K562 (cell line): ENCODE data around the gene SKAP2. TPM values are rescaled to one million over a fixed set of nuclear protein-coding genes. Genes with fewer than 3 reads are reported as not detected.

Experiments used
- ATAC-seq: fragments of 200-7000 bp; cut with Tn5 transposase; 3 replicates; pipeline ENCODE4 v1.9.1; 2020; ENCODE audit warnings: moderate library complexity
- BruUV-seq: library from RNA; stranded (reverse); fragments of 400-500 nt; replicated peaks from 2 replicates; lab custom pipeline; 2021; lab: Mats Ljungman, UMichigan
- CTCF ChIA-PET: fragments of 300-600 bp; formaldehyde crosslinking; extraction: SDS; loops from one replicate; lab custom pipeline; 2021; ENCODE audit warnings: low intra/inter-chr PET ratio; lab: Yijun Ruan, JAX
- POLR2A ChIA-PET: fragments of 300-600, 350-650 bp; sonication (Branson Sonifier 250); formaldehyde crosslinking; extraction: SDS; loops from one replicate; lab custom pipeline; 2021; ENCODE audit warnings: antibody characterized with exemption, inconsistent platforms; lab: Yijun Ruan, JAX
- DNase-seq, 4 experiments: peaks; one replicate each; pipeline versions ENCODE4 v3.0.0 to v3.0.0-alpha.2; 2011 to 2018; ENCODE audit warnings: low spot score in 3 of 4, mixed read lengths in 3 of 4; ENCODE audit errors: extremely low read depth in 1 of 4
- FAIRE-seq: peaks from 2 replicates; lab custom pipeline; 2011; peaks lifted over from hg19 to GRCh38; lab: Jason Lieb, UNC
- H2AFZ ChIP-seq: 2 replicates; pipeline ENCODE4 v1.6.0; 2011; ENCODE audit warnings: low read depth, low read length, control low read depth, inconsistent platforms
- H3K27ac ChIP-seq: fragments of 200-600 bp; 3 replicates; pipeline ENCODE4 v1.8.0; 2011; ENCODE audit warnings: low read depth, mild to moderate bottlenecking, control low read depth, inconsistent platforms, low read length, moderate library complexity, mixed read lengths; ENCODE audit errors: extremely low read depth
- H3K27me3 ChIP-seq, 2 experiments: fragments of 300-600 bp in 1 of 2; 2 replicates in 1 of 2; 3 replicates in 1 of 2; pipeline versions ENCODE4 v1.6.0 to v1.8.0; 2011; ENCODE audit warnings: inconsistent platforms in 2 of 2, low read length in 2 of 2, mild to moderate bottlenecking in 1 of 2, mixed read lengths in 1 of 2, moderate library complexity in 1 of 2; ENCODE audit not compliant: control insufficient read depth in 2 of 2, insufficient read depth in 2 of 2
- H3K36me3 ChIP-seq: fragments of 300-600 bp; 3 replicates; pipeline ENCODE4 v1.8.0; 2011; ENCODE audit warnings: mild to moderate bottlenecking, low read length, inconsistent platforms; ENCODE audit not compliant: control insufficient read depth, insufficient read depth
- H3K4me1 ChIP-seq, 2 experiments: fragments of 200-600 bp in 1 of 2; replicated peaks in 1 of 2; 2 replicates in 1 of 2; 3 replicates in 1 of 2; pipeline versions ENCODE4 v1.5.1 to v1.8.0; 2011; ENCODE audit warnings: inconsistent platforms in 2 of 2, low read length in 2 of 2, mild to moderate bottlenecking in 1 of 2, mixed read lengths in 1 of 2, moderate library complexity in 1 of 2; ENCODE audit not compliant: control insufficient read depth in 2 of 2, insufficient read depth in 2 of 2
- H3K4me2 ChIP-seq: 2 replicates; pipeline ENCODE4 v1.6.1; 2011; ENCODE audit warnings: low read length, control low read depth, inconsistent platforms, mixed read lengths; ENCODE audit not compliant: insufficient read depth
- H3K4me3 ChIP-seq: fragments of 200-600 bp; sonication (generic), shearing (Covaris generic); 2 replicates; pipeline ENCODE4 v1.5.1; 2016; ENCODE audit warnings: control low read depth, inconsistent platforms
- H3K79me2 ChIP-seq: fragments of 200-600 bp; 3 replicates; pipeline ENCODE4 v1.8.0; 2011; ENCODE audit warnings: low read length, inconsistent platforms; ENCODE audit not compliant: control insufficient read depth, insufficient read depth
- H3K9ac ChIP-seq, 2 experiments: 2 replicates each; pipeline versions ENCODE4 v1.6.0 to v1.6.1; 2011; ENCODE audit warnings: low read depth in 2 of 2, low read length in 2 of 2, control low read depth in 1 of 2, inconsistent platforms in 1 of 2, mild to moderate bottlenecking in 1 of 2, mixed read lengths in 1 of 2; ENCODE audit not compliant: insufficient read depth in 1 of 2
- H3K9me1 ChIP-seq: one replicate; pipeline ENCODE4 v1.6.0; 2011; ENCODE audit warnings: inconsistent platforms, mild to moderate bottlenecking, low read length, moderate library complexity; ENCODE audit not compliant: control insufficient read depth, insufficient read depth
- H3K9me3 ChIP-seq: replicated peaks from 2 replicates; pipeline ENCODE4 v1.5.1; 2011; ENCODE audit warnings: low read depth, low read length, inconsistent platforms; ENCODE audit not compliant: control insufficient read depth, insufficient read depth
- H4K20me1 ChIP-seq: replicated peaks from 2 replicates; pipeline ENCODE4 v1.6.1; 2011; ENCODE audit warnings: low read length, inconsistent platforms, mixed read lengths; ENCODE audit not compliant: control insufficient read depth, insufficient read depth
- ARHGAP35 ChIP-seq: fragments of 450-650 bp; IDR thresholded peaks from 2 replicates; pipeline ENCODE4 v1.6.1; 2018; ENCODE audit not compliant: partially characterized antibody
- ATF7 ChIP-seq: fragments of 450-650 bp; IDR thresholded peaks from 2 replicates; pipeline ENCODE4 v1.7.1; 2014; ENCODE audit warnings: mild to moderate bottlenecking, moderate library complexity
- MED1 ChIP-seq: sonication (generic); formaldehyde crosslinking; IDR thresholded peaks from 2 replicates; pipeline ENCODE4 v1.8.1; 2023; ENCODE audit warnings: missing genetic modification reagents, borderline replicate concordance
- NR2C2 ChIP-seq, 2 experiments: fragments of 200-800 bp in 1 of 2; sonication (Bioruptor generic) in 1 of 2; sonication (generic) in 1 of 2; formaldehyde crosslinking in 1 of 2; IDR thresholded peaks; 2 replicates each; pipeline versions ENCODE4 v1.6.1 to v1.8.0; 2016 to 2022; ENCODE audit warnings: mild to moderate bottlenecking in 1 of 2, missing compliant biosample characterization in 1 of 2, missing genetic modification characterization in 1 of 2, missing genetic modification reagents in 1 of 2
- RAD21 ChIP-seq, 2 experiments: fragments of 250-450 bp in 1 of 2; fragments of 450-650 bp in 1 of 2; sonication (Bioruptor Pico) in 1 of 2; formaldehyde crosslinking in 1 of 2; IDR thresholded peaks in 1 of 2; conservative IDR thresholded peaks in 1 of 2; 2 replicates each; pipeline versions ENCODE4 v1.4.0 to v1.8.0; 2020 to 2022; ENCODE audit warnings: mild to moderate bottlenecking in 2 of 2, moderate library complexity in 1 of 2
- RBM14 ChIP-seq: fragments of 200-400 bp; formaldehyde crosslinking; IDR thresholded peaks from 2 replicates; pipeline ENCODE4 v1.6.1; 2018; ENCODE audit warnings: low read depth, mild to moderate bottlenecking, low read length, moderate library complexity, borderline replicate concordance; ENCODE audit not compliant: insufficient read depth
- SIX5 ChIP-seq, 2 experiments: IDR thresholded peaks; 2 replicates each; pipeline ENCODE4 v1.6.1; 2011; ENCODE audit warnings: low read length in 2 of 2, borderline replicate concordance in 1 of 2, low read depth in 1 of 2, mild to moderate bottlenecking in 1 of 2, moderate library complexity in 1 of 2; ENCODE audit not compliant: insufficient read depth in 1 of 2
- ZBTB17 ChIP-seq: fragments of 450-650 bp; formaldehyde crosslinking; IDR thresholded peaks from 2 replicates; pipeline ENCODE4 v1.4.0; 2020; ENCODE audit warnings: mild to moderate bottlenecking
- ZNF449 ChIP-seq: fragments of 250-450 bp; sonication (Bioruptor Pico); IDR thresholded peaks from 2 replicates; pipeline ENCODE4 v1.8.0; 2022; ENCODE audit warnings: moderate library complexity, mild to moderate bottlenecking, inconsistent platforms
- ZNF584 ChIP-seq: fragments of 200-800 bp; sonication (Bioruptor generic); IDR thresholded peaks from 2 replicates; pipeline ENCODE4 v1.6.1; 2016; ENCODE audit warnings: low read depth, mild to moderate bottlenecking, missing genetic modification characterization, missing compliant biosample characterization
- ZNF589 ChIP-seq: fragments of 200-800 bp; sonication (Bioruptor generic); IDR thresholded peaks from 2 replicates; pipeline ENCODE4 v1.6.1; 2016; ENCODE audit warnings: low read depth, missing genetic modification characterization, missing compliant biosample characterization
- WGBS: fragments of 100-300 bp; shearing (Covaris generic); methylation state at CpG from one replicate; pipeline ENCODE4 v1.1.6; 2016; ENCODE audit warnings: low coverage, mixed read lengths; ENCODE audit not compliant: insufficient coverage; ENCODE audit errors: missing lambda C conversion rate; 5-methylcytosine and 5-hydroxymethylcytosine counted together
- in situ Hi-C: fragments of 300-500 bp; cut with MboI; formaldehyde crosslinking; loops from 4 replicates; pipeline ENCODE4 v1.15.0; 2018; ENCODE audit warnings: inconsistent platforms, mixed read lengths
- intact Hi-C: fragments of 100-400 bp; cut with micrococcal nuclease; formaldehyde crosslinking; loops from 2 replicates; pipeline ENCODE4 v1.14.2; 2022
- polyA plus RNA-seq, 8 experiments: library from polyadenylated mRNA; depleted of rRNA in 4 of 8; stranded (reverse) in 5 of 8; unstranded in 3 of 8; fragments of >200 nt; fragmentation: Nextera tagmentation in 2 of 8; fragmentation: Illumina TruSeq in 1 of 8; extraction: Ambion mirVana in 2 of 8; extraction: Trizol in 1 of 8; gene quantifications; 2 replicates each; pipeline versions ENCODE4 v1.2.1 to v1.2.3, GENCODE V29; 2011 to 2014; ENCODE audit warnings: inconsistent platforms in 1 of 8, missing spikeins in 1 of 8
- total RNA-seq, 7 experiments: library from RNA; depleted of rRNA in 6 of 7; stranded (reverse); fragments of >200 nt in 6 of 7; fragmentation: Illumina TruSeq in 2 of 7; extraction: Trizol in 2 of 7; gene quantifications; 2 replicates each; pipeline versions ENCODE4 v1.2.1 to v1.2.3, GENCODE V29; 2011 to 2021; ENCODE audit warnings: low replicate concordance in 1 of 7

Gene SKAP2
- total and polyA plus RNA-seq, 9 of the 15 experiments (the other 6 are each of a cell fraction or from before 2014, with no cell fraction given) = 4.2 to 11.7 (median 8.3) TPM

DNA sequence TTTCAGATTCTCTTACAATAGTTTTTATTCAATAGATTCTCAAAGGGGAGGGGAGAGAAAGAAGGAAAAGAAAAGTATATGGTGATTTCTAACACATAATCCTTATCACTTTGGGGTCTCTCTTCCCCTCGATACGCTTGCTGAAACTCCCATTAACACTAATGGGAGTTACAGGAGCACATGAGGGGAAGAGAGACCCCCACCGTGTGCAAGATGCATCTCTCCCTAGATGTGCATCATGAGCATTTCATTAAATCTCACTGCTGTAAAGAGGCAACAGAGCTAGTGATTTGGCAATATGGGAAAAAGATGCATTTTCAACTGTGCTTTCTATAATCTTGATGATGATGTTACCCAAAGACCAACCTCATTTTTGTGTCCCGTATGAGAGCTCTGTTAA, 177.4 kb downstream of the SKAP2 start:
- H3K4me2 ChIP-seq = no peak overlapping the region
- no peak for DNase-seq
- H3K27me3 ChIP-seq = no peaks in the 10 kb centered on the region
- H3K9me3 ChIP-seq = no peaks in the 10 kb centered on the region
- WGBS = 52% methylated on average over 3 of the region's 4 CpGs
- no peaks in the 10 kb centered on the region for H3K36me3 ChIP-seq
- no TSS peak for BruUV-seq
- CTCF ChIA-PET = interaction anchor here (1.9 kb wide), 1 partner anchor 473 kb away, joined by 9 read pairs; no protein-coding TSS in a partner anchor
- ATAC-seq = no peak
- no peak overlapping the region for H3K4me3 ChIP-seq
- H3K9ac ChIP-seq = no peak overlapping the region
- in situ Hi-C loops (no loop called here), intact Hi-C loops (no loop called here)
- H3K27ac ChIP-seq = no peak overlapping the region
- no peaks in the 10 kb centered on the region for H4K20me1 ChIP-seq
- no peaks in the 10 kb centered on the region for H3K9me1 ChIP-seq
- no peaks in the 10 kb centered on the region for H3K79me2 ChIP-seq
- FAIRE-seq = no peak
- POLR2A ChIA-PET = interaction anchor here (0.6 to 1.4 kb wide), 2 partner anchors 420 to 475 kb away, joined by 3 to 4 read pairs; no protein-coding TSS in a partner anchor
- H2AFZ ChIP-seq = no peak overlapping the region
- no peak for TF ChIP-seq ZNF589 (CRISPR knock-in tag)
- no peak for TF ChIP-seq RBM14
- peaks cover 0 to 12% of the 10 kb centered on the region in 2 experiments; a peak in 3 of 5 replicates for H3K4me1 ChIP-seq

GRCh38 chr7:26686448-26686981, 177.9 kb downstream of the SKAP2 start:
- ChIA-PET POLR2A (interaction anchor here (0.6 to 1.4 kb wide), 2 partner anchors 419 to 475 kb away, joined by 3 to 4 read pairs; no protein-coding TSS in a partner anchor), CTCF (interaction anchor here (1.9 kb wide), 1 partner anchor 474 kb away, joined by 9 read pairs; no protein-coding TSS in a partner anchor)
- Histone ChIP-seq H3K27ac (no peak overlapping the region), H3K4me1 (peaks cover 0 to 12% of the 10 kb centered on the region in 2 experiments; a peak in 3 of 5 replicates), H3K9ac (no peak overlapping the region), H3K9me3 (no peaks in the 10 kb centered on the region), H3K4me3 (no peak overlapping the region), H3K79me2 (no peaks in the 10 kb centered on the region), H3K36me3 (no peaks in the 10 kb centered on the region), H3K4me2 (no peak overlapping the region), H2AFZ (no peak overlapping the region), H3K27me3 (no peaks in the 10 kb centered on the region), H4K20me1 (no peaks in the 10 kb centered on the region), H3K9me1 (no peaks in the 10 kb centered on the region)
- peak; percentile 11 to 43 (median 22) for DNase-seq
- ATAC-seq = peak; percentile 51; the same call in 2 of the 3 replicates
- no TSS peak for BruUV-seq
- peak; percentile 83 for FAIRE-seq
- intact Hi-C loops = no loop called here
- in situ Hi-C loops = no loop called here
- whole genome bisulfite sequencing = 40% methylated on average over 2 of the region's 2 CpGs
- TF ChIP-seq ZNF449 (CRISPR knock-in tag) (no peak), ATF7 (peak; percentile 75; the same call in 1 of the 2 replicates), RAD21 (CRISPR knock-in tag; conservative IDR thresholded peaks at IDR 0.05 in 1 of 2, IDR thresholded peaks at IDR 0.05 in 1 of 2) (peak; percentile 40 to 71), ZNF584 (CRISPR knock-in tag) (no peak), NR2C2 (CRISPR knock-in tag; IDR thresholded peaks at IDR 0.05) (no peak), NR2C2 (tag; IDR thresholded peaks at IDR 0.05) (no peak), ARHGAP35 (no peak), SIX5 (IDR thresholded peaks at IDR 0.05; ENCODE audit: borderline replicate concordance in 1 of 2, insufficient read depth in 1 of 2, low read depth in 1 of 2, low read length in 2 of 2) (no peak), MED1 (no peak), ZBTB17 (CRISPR knock-in tag) (no peak)
